Adrenal gland (tissue), 12 donors: ENCODE measurements around the gene CRYGB. TPM values are rescaled to one million over a fixed set of nuclear protein-coding genes. Genes with fewer than 3 reads are reported as not detected.

Source experiments
- DNase-seq, 7 donors: peaks; one replicate each; pipeline ENCODE4 v3.0.0-alpha.2; 2019 to 2020
- H3K27ac ChIP-seq, 5 donors: fragments of 200-600 bp; sonication (generic) in 4 of 5; 1 replicate in 3 of 5; 2 replicates in 2 of 5; pipeline versions ENCODE4 v1.5.1 to v1.8.0; 2016 to 2020; ENCODE audit warnings: mild to moderate bottlenecking in 1 of 5
- H3K27me3 ChIP-seq: fragments of 200-600 bp; 2 replicates; pipeline ENCODE4 v1.8.0; 2021
- H3K36me3 ChIP-seq, 2 donors: fragments of 200-600 bp; replicated peaks in 1 of 2; 1 replicate in 1 of 2; 2 replicates in 1 of 2; pipeline versions ENCODE4 v1.5.1 to v1.8.0; 2018 to 2022
- H3K4me1 ChIP-seq, 2 donors: fragments of 200-600 bp; replicated peaks in 1 of 2; 1 replicate in 1 of 2; 2 replicates in 1 of 2; pipeline versions ENCODE4 v1.5.1 to v1.8.0; 2018 to 2021
- H3K4me3 ChIP-seq, 4 donors: fragments of 200-600 bp; sonication (generic) in 3 of 4; one replicate each; pipeline ENCODE4 v1.5.1; 2016 to 2018
- H3K9me3 ChIP-seq, 3 donors: fragments of 200-600 bp; sonication (generic) in 1 of 3; replicated peaks in 1 of 3; 1 replicate in 2 of 3; 2 replicates in 1 of 3; pipeline versions ENCODE4 v1.5.1 to v1.8.0; 2016 to 2021
- POLR2A ChIP-seq, 2 donors: fragments of 450-650 bp; IDR thresholded peaks; one replicate each; pipeline ENCODE4 v1.6.1; 2017; ENCODE audit warnings: antibody characterized with exemption in 2 of 2, mild to moderate bottlenecking in 2 of 2, moderate library complexity in 1 of 2
- WGBS, 4 donors: extraction: QIAGEN DNeasy Blood & Tissue Kit in 2 of 4; methylation state at CpG; one replicate each; pipeline versions ENCODE4 v1.1.5 to v1.1.7; 2013 to 2017; 5-methylcytosine and 5-hydroxymethylcytosine counted together
- intact Hi-C, 2 donors: fragments of 100-400 bp; cut with DNase I; formaldehyde crosslinking; loops; one replicate each; pipeline versions ENCODE4 v1.14.1 to v1.15.0; 2022 to 2023
- polyA plus RNA-seq, 3 donors: library from polyadenylated mRNA; stranded (reverse); fragments of 200-250 nt in 2 of 3; fragments of 350-450 nt in 1 of 3; fragmentation: Illumina TruSeq in 1 of 3; extraction: RNeasy Lipid Tissue Mini Kit (QIAGEN cat#74804) in 1 of 3; gene quantifications; one replicate each; pipeline ENCODE4 v1.2.3, GENCODE V29; 2013 to 2014
- total RNA-seq, 9 donors: library from RNA; depleted of rRNA in 4 of 9; stranded (reverse); fragments of >200 nt in 4 of 9; fragments of 120-200 nt in 1 of 9; fragmentation: NEBNext Ultra II Directional in 1 of 9; extraction: Animal tissue kit (Norgen Biotek cat#: 25700) in 1 of 9; gene quantifications; one replicate each; pipeline versions ENCODE4 v1.1.0 to v1.2.4, GENCODE V29; 2013 to 2023
- TF ChIP-seq, protein P1 (sequence below), 6 experiments: fragments of 450-650 bp in 4 of 6; fragments of 200-600 bp in 2 of 6; sonication (generic) in 1 of 6; IDR thresholded peaks; 1 replicate in 5 of 6; 2 replicates in 1 of 6; pipeline versions ENCODE4 v1.5.1 to v1.8.0; 2016 to 2021; ENCODE audit warnings: antibody characterized with exemption in 6 of 6, mild to moderate bottlenecking in 2 of 6, moderate library complexity in 1 of 6
- donor health status: healthy with polysubstance abuse.
- donor health status: Bipolar disorder and iron deficiency.
- donor health status: DM: yes; HTN: yes; CAD: no.
- donor health status: DM: no; HTN: no; CAD: no.
- donor health status: DM: no; HTN: no; CAD: no.
- donor health status: DM: yes; HTN: yes; CAD: no.

Gene CRYGB
- total and polyA plus RNA-seq, 12 donors: not detected

DNA sequence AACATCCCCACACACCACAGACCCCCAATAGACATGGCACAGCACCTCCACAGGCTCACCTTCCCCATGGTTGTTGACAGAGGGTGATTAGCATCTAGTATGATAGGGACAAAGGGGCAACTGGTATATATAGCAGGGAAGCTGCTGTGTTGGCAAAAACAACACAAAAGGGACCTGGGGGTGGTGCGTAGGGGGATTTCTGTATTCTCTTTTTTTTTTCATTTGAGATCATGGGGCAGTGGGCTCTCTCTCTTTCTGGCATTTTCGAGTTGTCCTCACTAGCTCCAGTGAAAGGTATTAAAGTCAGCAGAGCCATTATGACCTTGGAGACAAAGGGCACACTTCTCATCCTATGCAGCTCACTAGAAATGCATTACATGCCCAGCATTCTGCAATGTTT, 17.5 kb upstream of the CRYGB start, which contains the start of gene CRYGA:
Gene CRYGA, minus strand, starts transcription at position 101 of the 400 bp plus-strand sequence. Its CDS starts 33 bp downstream, at position 68.
- WGBS, 4 donors: 49 to 70% (median 59%) methylated on average over 2 of the region's 2 CpGs
- H3K36me3 ChIP-seq: no peaks in the 10 kb centered on the region
- DNase-seq: no peak
- no peaks in the 10 kb centered on the region for H3K4me1 ChIP-seq
- H3K27me3 ChIP-seq: no peaks in the 10 kb centered on the region
- no peak within 1 kb of the TSS for H3K27ac ChIP-seq
- intact Hi-C loops: no loop called here
- H3K4me3 ChIP-seq: no peak within 1 kb of the TSS
- H3K9me3 ChIP-seq: no peaks in the 10 kb centered on the region
- no peak for TF ChIP-seq POLR2A (IDR thresholded peaks at IDR 0.05)
- TF ChIP-seq, protein P1, sequence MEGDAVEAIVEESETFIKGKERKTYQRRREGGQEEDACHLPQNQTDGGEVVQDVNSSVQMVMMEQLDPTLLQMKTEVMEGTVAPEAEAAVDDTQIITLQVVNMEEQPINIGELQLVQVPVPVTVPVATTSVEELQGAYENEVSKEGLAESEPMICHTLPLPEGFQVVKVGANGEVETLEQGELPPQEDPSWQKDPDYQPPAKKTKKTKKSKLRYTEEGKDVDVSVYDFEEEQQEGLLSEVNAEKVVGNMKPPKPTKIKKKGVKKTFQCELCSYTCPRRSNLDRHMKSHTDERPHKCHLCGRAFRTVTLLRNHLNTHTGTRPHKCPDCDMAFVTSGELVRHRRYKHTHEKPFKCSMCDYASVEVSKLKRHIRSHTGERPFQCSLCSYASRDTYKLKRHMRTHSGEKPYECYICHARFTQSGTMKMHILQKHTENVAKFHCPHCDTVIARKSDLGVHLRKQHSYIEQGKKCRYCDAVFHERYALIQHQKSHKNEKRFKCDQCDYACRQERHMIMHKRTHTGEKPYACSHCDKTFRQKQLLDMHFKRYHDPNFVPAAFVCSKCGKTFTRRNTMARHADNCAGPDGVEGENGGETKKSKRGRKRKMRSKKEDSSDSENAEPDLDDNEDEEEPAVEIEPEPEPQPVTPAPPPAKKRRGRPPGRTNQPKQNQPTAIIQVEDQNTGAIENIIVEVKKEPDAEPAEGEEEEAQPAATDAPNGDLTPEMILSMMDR (IDR thresholded peaks at IDR 0.05): no peak

DNA sequence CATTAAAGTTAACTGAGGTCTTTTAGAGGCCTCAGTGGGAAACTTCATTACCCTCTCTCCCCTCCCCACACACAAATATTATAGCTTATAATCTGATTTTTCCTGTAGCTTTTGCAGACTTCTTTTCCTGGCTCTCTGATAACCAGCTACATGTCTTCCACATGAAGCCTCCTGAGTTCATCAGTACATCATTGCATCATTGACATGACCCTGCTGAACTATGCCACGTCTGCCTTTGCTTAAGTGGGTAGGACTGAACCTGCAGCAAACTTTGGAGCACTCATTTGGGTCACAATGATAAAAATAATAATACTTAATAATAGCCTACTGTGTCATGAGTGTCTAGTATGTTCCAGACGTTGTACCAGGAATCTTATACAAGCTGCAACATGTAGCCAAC, 10.5 kb upstream of the CRYGB start:
- intact Hi-C loops: no loop called here
- Histone ChIP-seq H3K36me3 (no peaks in the 10 kb centered on the region), H3K4me1 (no peaks in the 10 kb centered on the region), H3K27ac (no peak overlapping the region), H3K27me3 (no peaks in the 10 kb centered on the region), H3K4me3 (no peak overlapping the region), H3K9me3 (no peaks in the 10 kb centered on the region)
- TF ChIP-seq POLR2A (IDR thresholded peaks at IDR 0.05): no peak
- TF ChIP-seq, protein P1 (IDR thresholded peaks at IDR 0.05): no peak
- WGBS, 4 donors: 58 to 82% (median 79%) methylated on average over 2 of the region's 2 CpGs
- DNase-seq: no peak

DNA sequence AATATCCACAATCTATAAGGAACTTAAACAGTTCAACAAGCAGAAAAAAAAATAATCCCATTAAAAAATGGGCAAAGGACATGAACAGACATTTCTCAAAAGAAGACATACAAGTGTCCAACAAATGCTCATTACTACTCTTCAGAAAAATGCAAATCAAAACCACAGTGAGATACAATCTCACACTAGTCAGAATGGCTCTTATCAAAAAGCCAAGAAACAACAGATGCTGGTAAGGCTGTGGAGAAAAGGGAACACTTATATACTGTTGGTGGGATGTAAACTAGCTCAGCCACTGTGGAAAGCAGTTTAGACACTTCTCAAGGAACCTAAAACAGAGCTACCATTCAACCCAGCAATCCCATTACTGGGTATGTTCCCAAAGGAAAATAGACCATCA, 7.2 kb upstream of the CRYGB start:
- TF ChIP-seq POLR2A (IDR thresholded peaks at IDR 0.05): no peak
- TF ChIP-seq, protein P1 (IDR thresholded peaks at IDR 0.05): no peak
- intact Hi-C loops: no loop called here
- no peak overlapping the region for H3K4me3 ChIP-seq

DNA sequence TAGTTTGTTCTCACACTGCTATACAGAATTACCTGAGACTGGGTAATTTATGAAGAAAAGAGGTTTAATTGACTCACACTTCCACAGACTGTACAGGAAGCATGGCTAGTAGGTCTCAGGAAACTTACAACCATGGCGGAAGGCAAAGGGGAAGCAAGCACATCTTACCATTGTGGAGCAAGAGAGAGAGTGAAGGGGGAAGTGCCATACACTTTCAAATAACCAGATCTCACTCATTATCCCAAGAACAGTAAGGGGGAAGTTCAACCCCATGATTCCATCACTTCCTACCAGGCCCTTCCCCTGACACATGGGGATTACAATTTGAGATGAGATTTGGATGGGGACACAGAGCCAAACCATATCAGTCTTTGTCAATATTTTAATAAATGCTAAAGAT, 5.0 kb upstream of the CRYGB start:
- intact Hi-C loops: no loop called here
- no peak overlapping the region for H3K27ac ChIP-seq
- H3K9me3 ChIP-seq: no peaks in the 10 kb centered on the region
- no peak for DNase-seq
- H3K4me3 ChIP-seq: no peak overlapping the region
- TF ChIP-seq POLR2A (IDR thresholded peaks at IDR 0.05): no peak
- TF ChIP-seq, protein P1 (IDR thresholded peaks at IDR 0.05): no peak
- H3K27me3 ChIP-seq: no peaks in the 10 kb centered on the region
- H3K4me1 ChIP-seq: no peaks in the 10 kb centered on the region
- 77 to 90% (median 78%) methylated on average over 1 of the region's 1 CpG for WGBS, 4 donors
- no peaks in the 10 kb centered on the region for H3K36me3 ChIP-seq

More for the DNA sequence above, 7.2 kb upstream of the CRYGB start:
- Histone ChIP-seq H3K9me3 (no peaks in the 10 kb centered on the region), H3K27me3 (no peaks in the 10 kb centered on the region), H3K27ac (no peak overlapping the region), H3K36me3 (no peaks in the 10 kb centered on the region), H3K4me1 (no peaks in the 10 kb centered on the region)
- no peak for DNase-seq
